Trophoblast cell (in vitro differentiated cells and primary cell): ENCODE data around the gene ACSL6.

Experiments
- DNase-seq, 2 donors: peaks; one replicate each; pipeline ENCODE4 v3.0.0-alpha.2; 2016
- H2AFZ ChIP-seq: 2 replicates; pipeline ENCODE4 v1.6.1; 2013; ENCODE audit warnings: low read length, moderate library complexity, mild to moderate bottlenecking; ENCODE audit not compliant: insufficient read depth, poor library complexity
- H2AK5ac ChIP-seq: 2 replicates; pipeline ENCODE4 v1.6.1; 2013; ENCODE audit warnings: mild to moderate bottlenecking, low read length
- H2BK120ac ChIP-seq: 2 replicates; pipeline ENCODE4 v1.6.1; 2013; ENCODE audit warnings: low read length, mild to moderate bottlenecking, moderate library complexity; ENCODE audit not compliant: insufficient read depth, poor library complexity
- H2BK12ac ChIP-seq: 2 replicates; pipeline ENCODE4 v1.6.1; 2013; ENCODE audit warnings: mild to moderate bottlenecking, low read length, moderate library complexity
- H2BK5ac ChIP-seq: 2 replicates; pipeline ENCODE4 v1.6.1; 2013; ENCODE audit warnings: low read length, low read depth, moderate library complexity, mild to moderate bottlenecking; ENCODE audit not compliant: poor library complexity
- H3K14ac ChIP-seq: 2 replicates; pipeline ENCODE4 v1.6.1; 2013; ENCODE audit warnings: mild to moderate bottlenecking, low read length
- H3K18ac ChIP-seq: 2 replicates; pipeline ENCODE4 v1.6.1; 2013; ENCODE audit warnings: mild to moderate bottlenecking, low read length
- H3K23ac ChIP-seq: 2 replicates; pipeline ENCODE4 v1.6.1; 2013; ENCODE audit warnings: low read length
- H3K27ac ChIP-seq: 2 replicates; pipeline ENCODE4 v1.5.1; 2013; ENCODE audit warnings: low read depth, mild to moderate bottlenecking, inconsistent platforms, low read length, moderate library complexity
- H3K27me3 ChIP-seq: 2 replicates; pipeline ENCODE4 v1.6.1; 2013; ENCODE audit warnings: inconsistent platforms, mild to moderate bottlenecking, low read length, moderate library complexity; ENCODE audit not compliant: insufficient read depth
- H3K36me3 ChIP-seq, 2 experiments: 1 replicate in 1 of 2; 2 replicates in 1 of 2; pipeline ENCODE4 v1.6.1; 2013; ENCODE audit warnings: low read length in 2 of 2, mild to moderate bottlenecking in 2 of 2, moderate library complexity in 1 of 2; ENCODE audit not compliant: insufficient read depth in 2 of 2, control insufficient read depth in 1 of 2
- H3K4ac ChIP-seq: 2 replicates; pipeline ENCODE4 v1.6.1; 2013; ENCODE audit warnings: low read depth, mild to moderate bottlenecking, low read length, moderate library complexity
- H3K4me1 ChIP-seq, 2 experiments: 1 replicate in 1 of 2; 2 replicates in 1 of 2; pipeline ENCODE4 v1.6.1; 2013; ENCODE audit warnings: low read length in 2 of 2, mild to moderate bottlenecking in 2 of 2, moderate library complexity in 1 of 2; ENCODE audit not compliant: insufficient read depth in 2 of 2, control insufficient read depth in 1 of 2
- H3K4me2 ChIP-seq: 2 replicates; pipeline ENCODE4 v1.6.1; 2013; ENCODE audit warnings: inconsistent platforms, mild to moderate bottlenecking, low read length, moderate library complexity
- H3K4me3 ChIP-seq: 2 replicates; pipeline ENCODE4 v1.5.1; 2013; ENCODE audit warnings: mild to moderate bottlenecking, low read depth, low read length, inconsistent platforms
- H3K79me1 ChIP-seq: one replicate; pipeline ENCODE4 v1.6.1; 2013; ENCODE audit warnings: low read length
- H3K79me2 ChIP-seq: 2 replicates; pipeline ENCODE4 v1.6.1; 2013; ENCODE audit warnings: low read length, mild to moderate bottlenecking; ENCODE audit not compliant: control insufficient read depth, insufficient read depth, poor library complexity
- H3K9ac ChIP-seq: 2 replicates; pipeline ENCODE4 v1.6.1; 2013; ENCODE audit warnings: mild to moderate bottlenecking, low read length
- H3K9me3 ChIP-seq: 2 replicates; pipeline ENCODE4 v1.6.1; 2013; ENCODE audit warnings: low read depth, mild to moderate bottlenecking, control low read depth, inconsistent platforms, low read length; ENCODE audit not compliant: insufficient read depth
- H4K12ac ChIP-seq: 2 replicates; pipeline ENCODE4 v1.6.1; 2013; ENCODE audit warnings: low read depth, mild to moderate bottlenecking, low read length, moderate library complexity
- H4K8ac ChIP-seq: 2 replicates; pipeline ENCODE4 v1.6.1; 2013; ENCODE audit warnings: low read depth, mild to moderate bottlenecking, low read length, moderate library complexity
- H4K91ac ChIP-seq: one replicate; pipeline ENCODE4 v1.6.1; 2013; ENCODE audit warnings: low read depth, mild to moderate bottlenecking, low read length, moderate library complexity
- WGBS: extraction: QIAGEN DNeasy Blood & Tissue Kit; methylation state at CpG from one replicate; pipeline ENCODE4 v1.1.7; 2013; ENCODE audit warnings: missing lambda C conversion rate; ENCODE audit not compliant: insufficient read length, insufficient coverage; ENCODE audit errors: extremely low coverage; 5-methylcytosine and 5-hydroxymethylcytosine counted together

ACSL6 gene

GRCh38 chr5:132024789-132025402 lies 13.4 kb upstream of the ACSL6 start:
- Histone ChIP-seq H3K79me1 (no peaks in the 10 kb centered on the region), H2BK120ac (no peak overlapping the region), H3K79me2 (no peaks in the 10 kb centered on the region), H3K36me3 (no peaks in the 10 kb centered on the region), H4K8ac (no peak overlapping the region), H2BK5ac (no peak overlapping the region), H3K4me3 (no peak overlapping the region), H3K14ac (no peak overlapping the region), H3K4me2 (no peak overlapping the region), H4K91ac (no peak overlapping the region), H2BK12ac (no peak overlapping the region), H3K23ac (no peak overlapping the region), H3K4me1 (no peaks in the 10 kb centered on the region), H3K4ac (no peak overlapping the region), H3K9ac (no peak overlapping the region), H3K27ac (no peak overlapping the region), H4K12ac (no peak overlapping the region), H3K9me3 (no peaks in the 10 kb centered on the region), H2AK5ac (no peak overlapping the region), H3K18ac (no peak overlapping the region), H3K27me3 (no peaks in the 10 kb centered on the region), H2AFZ (no peak overlapping the region)
- DNase-seq = no peak
- no CpG with 5 or more reads among the region's 8 CpGs for WGBS

GRCh38 chr5:132024117-132024435 lies 12.6 kb upstream of the ACSL6 start:
- no CpG with 5 or more reads among the region's 4 CpGs for WGBS
- Histone ChIP-seq H2AFZ (no peak overlapping the region), H2BK12ac (no peak overlapping the region), H3K27me3 (no peaks in the 10 kb centered on the region), H2BK120ac (no peak overlapping the region), H3K79me1 (no peaks in the 10 kb centered on the region), H3K4me3 (no peak overlapping the region), H4K8ac (no peak overlapping the region), H3K18ac (no peak overlapping the region), H3K36me3 (no peaks in the 10 kb centered on the region), H3K14ac (no peak overlapping the region), H3K4ac (no peak overlapping the region), H4K12ac (no peak overlapping the region), H3K27ac (no peak overlapping the region), H3K79me2 (no peaks in the 10 kb centered on the region), H3K9me3 (no peaks in the 10 kb centered on the region), H3K4me1 (no peaks in the 10 kb centered on the region), H3K23ac (no peak overlapping the region), H3K4me2 (no peak overlapping the region), H4K91ac (no peak overlapping the region), H2BK5ac (no peak overlapping the region), H2AK5ac (no peak overlapping the region), H3K9ac (no peak overlapping the region)
- DNase-seq = no peak

GRCh38 chr5:132023258-132024116 lies 12.0 kb upstream of the ACSL6 start:
- WGBS = no CpG with 5 or more reads among the region's 5 CpGs

DNA sequence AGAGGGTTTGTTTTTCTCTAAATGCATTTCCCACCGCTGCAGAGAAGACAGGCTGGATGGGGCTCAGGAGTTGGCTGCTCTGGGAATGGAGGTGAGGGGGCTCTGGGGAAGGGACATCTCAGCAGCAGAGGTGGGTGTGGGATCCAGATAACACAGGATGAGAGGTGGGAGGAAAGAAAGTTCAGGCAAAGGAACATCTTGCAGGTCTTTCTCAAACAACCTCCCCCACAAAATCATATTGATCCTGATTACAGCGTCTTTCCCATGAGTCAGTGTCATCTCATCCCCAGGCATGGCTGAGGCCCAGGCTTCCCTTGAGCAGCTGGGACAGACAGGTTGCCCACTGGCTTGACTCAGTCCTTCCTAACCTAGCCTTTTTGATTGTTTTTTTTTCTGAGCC lies 11.3 kb upstream of the ACSL6 start:
- Histone ChIP-seq H4K91ac (no peak overlapping the region), H3K4me1 (no peaks in the 10 kb centered on the region), H2BK12ac (no peak overlapping the region), H3K14ac (no peak overlapping the region), H3K4me2 (no peak overlapping the region), H2AFZ (no peak overlapping the region), H2BK5ac (no peak overlapping the region), H3K36me3 (no peaks in the 10 kb centered on the region), H3K79me1 (no peaks in the 10 kb centered on the region), H3K23ac (no peak overlapping the region), H4K12ac (no peak overlapping the region), H3K79me2 (no peaks in the 10 kb centered on the region), H3K4me3 (no peak overlapping the region), H3K18ac (no peak overlapping the region), H4K8ac (no peak overlapping the region), H3K9ac (no peak overlapping the region), H3K4ac (no peak overlapping the region), H3K9me3 (no peaks in the 10 kb centered on the region), H2BK120ac (no peak overlapping the region), H3K27me3 (no peaks in the 10 kb centered on the region), H3K27ac (no peak overlapping the region), H2AK5ac (no peak overlapping the region)
- no peak for DNase-seq
- no CpG with 5 or more reads among the region's 2 CpGs for WGBS

More at GRCh38 chr5:132023258-132024116, 12.0 kb upstream of the ACSL6 start:
- Histone ChIP-seq H3K18ac (no peak overlapping the region), H3K4me1 (no peaks in the 10 kb centered on the region), H3K79me2 (no peaks in the 10 kb centered on the region), H2BK120ac (no peak overlapping the region), H2BK12ac (no peak overlapping the region), H3K79me1 (no peaks in the 10 kb centered on the region), H2AK5ac (no peak overlapping the region), H3K9ac (no peak overlapping the region), H3K27me3 (no peaks in the 10 kb centered on the region), H3K9me3 (no peaks in the 10 kb centered on the region), H3K36me3 (no peaks in the 10 kb centered on the region), H3K23ac (no peak overlapping the region), H2AFZ (no peak overlapping the region), H2BK5ac (no peak overlapping the region), H3K27ac (no peak overlapping the region), H4K12ac (no peak overlapping the region), H3K4me2 (no peak overlapping the region), H4K91ac (no peak overlapping the region), H4K8ac (no peak overlapping the region), H3K4me3 (no peak overlapping the region), H3K4ac (no peak overlapping the region), H3K14ac (no peak overlapping the region)
- DNase-seq = no peak
